ENCODE results near the gene MAP2K5.

The MAP2K5 gene

GRCh38 chr15:67807141-67807540 is 264.6 kb downstream of the MAP2K5 start:
- H3K4me3 ChIP-seq (ENCODE audit: low read depth, low read length): no peak overlapping the region
- H3K27ac ChIP-seq (ENCODE audit: low read depth, low read length): no peak overlapping the region
- no peak overlapping the region for H3K9ac ChIP-seq (ENCODE audit: low read depth, low read length)
- H3K27me3 ChIP-seq (ENCODE audit: control insufficient read depth, insufficient read depth, low read length): no peaks in the 10 kb centered on the region
- H3K36me3 ChIP-seq (ENCODE audit: control insufficient read depth, insufficient read depth, low read length): no peaks in the 10 kb centered on the region
- H3K9me3 ChIP-seq (ENCODE audit: control insufficient read depth, insufficient read depth, low read length): no peaks in the 10 kb centered on the region
- H3K4me1 ChIP-seq (ENCODE audit: control insufficient read depth, insufficient read depth, low read length): peaks cover 12% of the 10 kb centered on the region

GRCh38 chr15:67807836-67808235 is 265.3 kb downstream of the MAP2K5 start:
- Histone ChIP-seq H3K9ac (ENCODE audit: low read depth, low read length) (no peak overlapping the region), H3K27ac (ENCODE audit: low read depth, low read length) (no peak overlapping the region), H3K4me3 (ENCODE audit: low read depth, low read length) (no peak overlapping the region), H3K27me3 (ENCODE audit: control insufficient read depth, insufficient read depth, low read length) (no peaks in the 10 kb centered on the region), H3K36me3 (ENCODE audit: control insufficient read depth, insufficient read depth, low read length) (no peaks in the 10 kb centered on the region), H3K9me3 (ENCODE audit: control insufficient read depth, insufficient read depth, low read length) (no peaks in the 10 kb centered on the region), H3K4me1 (ENCODE audit: control insufficient read depth, insufficient read depth, low read length) (peaks cover 12% of the 10 kb centered on the region)

GRCh38 chr15:67808821-67809220 is 266.3 kb downstream of the MAP2K5 start:
- Histone ChIP-seq H3K4me3 (ENCODE audit: low read depth, low read length) (no peak overlapping the region), H3K36me3 (ENCODE audit: control insufficient read depth, insufficient read depth, low read length) (no peaks in the 10 kb centered on the region), H3K4me1 (ENCODE audit: control insufficient read depth, insufficient read depth, low read length) (peaks cover 12% of the 10 kb centered on the region), H3K9me3 (ENCODE audit: control insufficient read depth, insufficient read depth, low read length) (no peaks in the 10 kb centered on the region), H3K27ac (ENCODE audit: low read depth, low read length) (no peak overlapping the region), H3K27me3 (ENCODE audit: control insufficient read depth, insufficient read depth, low read length) (no peaks in the 10 kb centered on the region), H3K9ac (ENCODE audit: low read depth, low read length) (no peak overlapping the region)

- no peaks in the 10 kb centered on the region for H3K9me3 ChIP-seq (ENCODE audit: control insufficient read depth, insufficient read depth, low read length)
- peaks cover 7% of the 10 kb centered on the region for H3K4me1 ChIP-seq (ENCODE audit: control insufficient read depth, insufficient read depth, low read length)
- H3K27ac ChIP-seq (ENCODE audit: low read depth, low read length): no peak overlapping the region
- H3K27me3 ChIP-seq (ENCODE audit: control insufficient read depth, insufficient read depth, low read length): no peaks in the 10 kb centered on the region
- H3K9ac ChIP-seq (ENCODE audit: low read depth, low read length): no peak overlapping the region
- no peaks in the 10 kb centered on the region for H3K36me3 ChIP-seq (ENCODE audit: control insufficient read depth, insufficient read depth, low read length)
- H3K4me3 ChIP-seq (ENCODE audit: low read depth, low read length): no peak overlapping the region
These were observed 266.9 kb downstream of the MAP2K5 start for GRCh38 chr15:67809441-67809840.

GRCh38 chr15:67809866-67810265 is 267.4 kb downstream of the MAP2K5 start:
- peaks cover 2% of the 10 kb centered on the region for H3K4me1 ChIP-seq (ENCODE audit: control insufficient read depth, insufficient read depth, low read length)

GRCh38 chr15:67812241-67812644 is 269.7 kb downstream of the MAP2K5 start:
- H3K9me3 ChIP-seq (ENCODE audit: control insufficient read depth, insufficient read depth, low read length): no peaks in the 10 kb centered on the region
- H3K27me3 ChIP-seq (ENCODE audit: control insufficient read depth, insufficient read depth, low read length): peaks cover 3% of the 10 kb centered on the region
- H3K36me3 ChIP-seq (ENCODE audit: control insufficient read depth, insufficient read depth, low read length): no peaks in the 10 kb centered on the region
- H3K4me1 ChIP-seq (ENCODE audit: control insufficient read depth, insufficient read depth, low read length): no peaks in the 10 kb centered on the region; the same call in 1 of the 2 replicates
- H3K9ac ChIP-seq (ENCODE audit: low read depth, low read length): no peak overlapping the region
- H3K27ac ChIP-seq (ENCODE audit: low read depth, low read length): no peak overlapping the region
- no peak overlapping the region for H3K4me3 ChIP-seq (ENCODE audit: low read depth, low read length)

More at GRCh38 chr15:67809866-67810265, 267.4 kb downstream of the MAP2K5 start:
- Histone ChIP-seq H3K4me3 (ENCODE audit: low read depth, low read length) (no peak overlapping the region), H3K27me3 (ENCODE audit: control insufficient read depth, insufficient read depth, low read length) (no peaks in the 10 kb centered on the region), H3K27ac (ENCODE audit: low read depth, low read length) (no peak overlapping the region), H3K36me3 (ENCODE audit: control insufficient read depth, insufficient read depth, low read length) (no peaks in the 10 kb centered on the region), H3K9me3 (ENCODE audit: control insufficient read depth, insufficient read depth, low read length) (no peaks in the 10 kb centered on the region), H3K9ac (ENCODE audit: low read depth, low read length) (no peak overlapping the region)

- Histone ChIP-seq H3K9ac (ENCODE audit: low read depth, low read length) (no peak overlapping the region), H3K4me3 (ENCODE audit: low read depth, low read length) (no peak overlapping the region), H3K36me3 (ENCODE audit: control insufficient read depth, insufficient read depth, low read length) (no peaks in the 10 kb centered on the region), H3K27me3 (ENCODE audit: control insufficient read depth, insufficient read depth, low read length) (peaks cover 13% of the 10 kb centered on the region), H3K27ac (ENCODE audit: low read depth, low read length) (no peak overlapping the region), H3K4me1 (ENCODE audit: control insufficient read depth, insufficient read depth, low read length) (no peaks in the 10 kb centered on the region; the same call in 1 of the 2 replicates), H3K9me3 (ENCODE audit: control insufficient read depth, insufficient read depth, low read length) (no peaks in the 10 kb centered on the region)
These were observed 270.7 kb downstream of the MAP2K5 start for GRCh38 chr15:67813104-67813634.

- Histone ChIP-seq H3K9me3 (ENCODE audit: control insufficient read depth, insufficient read depth, low read length) (no peaks in the 10 kb centered on the region), H3K4me1 (ENCODE audit: control insufficient read depth, insufficient read depth, low read length) (peaks cover 4% of the 10 kb centered on the region), H3K27ac (ENCODE audit: low read depth, low read length) (no peak overlapping the region), H3K27me3 (ENCODE audit: control insufficient read depth, insufficient read depth, low read length) (peaks cover 32% of the 10 kb centered on the region), H3K36me3 (ENCODE audit: control insufficient read depth, insufficient read depth, low read length) (no peaks in the 10 kb centered on the region), H3K9ac (ENCODE audit: low read depth, low read length) (no peak overlapping the region), H3K4me3 (ENCODE audit: low read depth, low read length) (no peak overlapping the region)
These were observed 272.6 kb downstream of the MAP2K5 start for GRCh38 chr15:67815036-67815592.

- no peak overlapping the region for H3K27ac ChIP-seq (ENCODE audit: low read depth, low read length)
- H3K9me3 ChIP-seq (ENCODE audit: control insufficient read depth, insufficient read depth, low read length): no peaks in the 10 kb centered on the region
- H3K9ac ChIP-seq (ENCODE audit: low read depth, low read length): no peak overlapping the region
- peaks cover 11% of the 10 kb centered on the region for H3K4me1 ChIP-seq (ENCODE audit: control insufficient read depth, insufficient read depth, low read length)
- H3K4me3 ChIP-seq (ENCODE audit: low read depth, low read length): no peak overlapping the region
- H3K36me3 ChIP-seq (ENCODE audit: control insufficient read depth, insufficient read depth, low read length): no peaks in the 10 kb centered on the region
- H3K27me3 ChIP-seq (ENCODE audit: control insufficient read depth, insufficient read depth, low read length): peaks cover 48% of the 10 kb centered on the region
These were observed 274.2 kb downstream of the MAP2K5 start for GRCh38 chr15:67816668-67817067.

- H3K9ac ChIP-seq (ENCODE audit: low read depth, low read length): no peak overlapping the region
- peaks cover 20% of the 10 kb centered on the region for H3K4me1 ChIP-seq (ENCODE audit: control insufficient read depth, insufficient read depth, low read length)
- no peaks in the 10 kb centered on the region for H3K9me3 ChIP-seq (ENCODE audit: control insufficient read depth, insufficient read depth, low read length)
- no peaks in the 10 kb centered on the region for H3K36me3 ChIP-seq (ENCODE audit: control insufficient read depth, insufficient read depth, low read length)
- no peak overlapping the region for H3K4me3 ChIP-seq (ENCODE audit: low read depth, low read length)
- H3K27ac ChIP-seq (ENCODE audit: low read depth, low read length): no peak overlapping the region
- peaks cover 66% of the 10 kb centered on the region for H3K27me3 ChIP-seq (ENCODE audit: control insufficient read depth, insufficient read depth, low read length)
These were observed 276.0 kb downstream of the MAP2K5 start for GRCh38 chr15:67818464-67818863.

GRCh38 chr15:67819636-67820035 is 277.1 kb downstream of the MAP2K5 start:
- Histone ChIP-seq H3K4me3 (ENCODE audit: low read depth, low read length) (peak overlapping the region; percentile 49), H3K27ac (ENCODE audit: low read depth, low read length) (no peak overlapping the region), H3K9me3 (ENCODE audit: control insufficient read depth, insufficient read depth, low read length) (no peaks in the 10 kb centered on the region), H3K36me3 (ENCODE audit: control insufficient read depth, insufficient read depth, low read length) (no peaks in the 10 kb centered on the region), H3K27me3 (ENCODE audit: control insufficient read depth, insufficient read depth, low read length) (peaks cover 77% of the 10 kb centered on the region), H3K4me1 (ENCODE audit: control insufficient read depth, insufficient read depth, low read length) (peaks cover 31% of the 10 kb centered on the region), H3K9ac (ENCODE audit: low read depth, low read length) (no peak overlapping the region)

All from HUES48 (cell line).